Common myeloid progenitor, CD34-positive (primary cell): Measurements from ENCODE around the gene HS6ST1.

ENCODE experiments used
- CTCF ChIA-PET: fragments of 350-600 bp; sonication (Branson Sonifier 250); formaldehyde crosslinking; loops from one replicate; lab custom pipeline; 2021; ENCODE audit warnings: antibody characterized with exemption; lab: Charles Lee
- POLR2A ChIA-PET: fragments of 350-600 bp; sonication (Branson Sonifier 250); formaldehyde crosslinking; loops from one replicate; lab custom pipeline; 2021; ENCODE audit warnings: antibody characterized with exemption; lab: Charles Lee
- DNase-seq, 3 donors: peaks; one replicate each; pipeline versions ENCODE4 v3.0.0 to v3.0.0-alpha.2; 2013
- H3K27ac ChIP-seq, 2 experiments: 1 replicate in 1 of 2; 2 replicates in 1 of 2; pipeline ENCODE4 v1.7.0; 2013; ENCODE audit warnings: inconsistent platforms in 2 of 2, low read length in 2 of 2, mild to moderate bottlenecking in 2 of 2, low read depth in 1 of 2, moderate library complexity in 1 of 2; ENCODE audit not compliant: severe bottlenecking in 2 of 2, insufficient read depth in 1 of 2, poor library complexity in 1 of 2
- H3K27me3 ChIP-seq, 5 experiments: replicated peaks in 2 of 5; 1 replicate in 3 of 5; 2 replicates in 2 of 5; pipeline versions ENCODE4 v1.6.1 to v1.7.0; 2013; ENCODE audit warnings: low read length in 4 of 5, mild to moderate bottlenecking in 2 of 5, moderate library complexity in 2 of 5, inconsistent platforms in 1 of 5; ENCODE audit not compliant: insufficient read depth in 5 of 5, control insufficient read depth in 4 of 5
- H3K36me3 ChIP-seq, 4 experiments: 1 replicate in 2 of 4; 2 replicates in 2 of 4; pipeline versions ENCODE4 v1.6.1 to v1.7.0; 2013; ENCODE audit warnings: low read length in 3 of 4, control low read depth in 1 of 4, mild to moderate bottlenecking in 1 of 4; ENCODE audit not compliant: control insufficient read depth in 4 of 4, insufficient read depth in 4 of 4
- H3K4me1 ChIP-seq, 4 experiments: 1 replicate in 3 of 4; 2 replicates in 1 of 4; pipeline versions ENCODE4 v1.6.1 to v1.7.1; 2013; ENCODE audit warnings: low read length in 3 of 4, mild to moderate bottlenecking in 3 of 4, control low read depth in 1 of 4, inconsistent platforms in 1 of 4, moderate library complexity in 1 of 4; ENCODE audit not compliant: control insufficient read depth in 4 of 4, insufficient read depth in 4 of 4; ENCODE audit errors: control extremely low read depth in 1 of 4
- H3K4me3 ChIP-seq, 7 experiments: 1 replicate in 4 of 7; 2 replicates in 3 of 7; pipeline versions ENCODE4 v1.5.1 to v1.7.0; 2013; ENCODE audit warnings: mild to moderate bottlenecking in 7 of 7, low read length in 6 of 7, moderate library complexity in 6 of 7, inconsistent platforms in 2 of 7, low read depth in 2 of 7, control low read depth in 1 of 7; ENCODE audit not compliant: insufficient read depth in 4 of 7, control insufficient read depth in 1 of 7; ENCODE audit errors: extremely low read depth in 1 of 7
- H3K9me3 ChIP-seq, 5 experiments: 1 replicate in 4 of 5; 2 replicates in 1 of 5; pipeline versions ENCODE4 v1.6.1 to v1.7.1; 2013; ENCODE audit warnings: low read length in 4 of 5, mild to moderate bottlenecking in 2 of 5, inconsistent platforms in 1 of 5, low read depth in 1 of 5, moderate library complexity in 1 of 5; ENCODE audit not compliant: control insufficient read depth in 4 of 5, insufficient read depth in 2 of 5; ENCODE audit errors: control extremely low read depth in 1 of 5
- WGBS: methylation state at CpG from one replicate; pipeline ENCODE4 v1.1.5; 2013; ENCODE audit not compliant: insufficient coverage; 5-methylcytosine and 5-hydroxymethylcytosine counted together

The HS6ST1 gene

DNA sequence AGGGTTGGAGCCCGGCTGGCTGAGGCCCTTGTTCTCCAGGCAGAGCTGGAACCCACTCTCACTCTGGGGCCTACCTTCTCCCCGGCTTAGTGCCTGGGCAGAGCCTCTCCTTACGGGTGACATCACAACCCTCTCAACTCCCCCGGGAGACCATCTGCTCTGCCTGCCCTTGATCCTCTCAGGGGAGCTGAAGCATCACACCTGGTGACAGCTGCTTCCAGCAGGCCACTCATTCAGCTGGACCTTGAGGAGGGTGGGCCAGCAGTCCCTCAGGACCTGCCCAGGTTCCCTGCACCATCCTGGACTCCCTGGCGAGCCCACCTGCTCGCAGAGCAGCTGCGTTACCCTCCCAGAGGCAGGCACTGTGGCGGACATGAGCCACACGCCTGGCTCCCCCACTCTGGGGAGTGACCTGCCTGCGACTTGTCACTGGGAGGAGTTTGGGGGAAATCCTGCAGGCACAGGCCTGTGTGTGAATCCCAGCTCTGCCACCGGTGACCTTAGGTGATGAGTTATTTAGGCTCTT lies 13.1 kb downstream of the HS6ST1 start:
- Histone ChIP-seq H3K36me3 (peaks cover 0 to 87% (median 16%) of the 10 kb centered on the region in 4 experiments), H3K4me3 (no peak overlapping the region), H3K9me3 (no peaks in the 10 kb centered on the region), H3K4me1 (peaks cover 0 to 33% (median 22%) of the 10 kb centered on the region in 4 experiments), H3K27ac (peak overlapping the region in 1 of 2 experiments; percentile 62), H3K27me3 (no peaks in the 10 kb centered on the region)
- no peak for DNase-seq
- 85% methylated on average over 11 of the region's 11 CpGs for WGBS
- ChIA-PET CTCF (interaction anchor here (1.1 to 2.0 kb wide), 7 partner anchors 10 to 215 kb away, joined by 3 to 7 read pairs (median 4); partner anchors contain the start of gene UGGT1), POLR2A (interaction anchor here (1.2 kb wide), 1 partner anchor 8 kb away, joined by 3 read pairs; no protein-coding TSS in a partner anchor)

DNA sequence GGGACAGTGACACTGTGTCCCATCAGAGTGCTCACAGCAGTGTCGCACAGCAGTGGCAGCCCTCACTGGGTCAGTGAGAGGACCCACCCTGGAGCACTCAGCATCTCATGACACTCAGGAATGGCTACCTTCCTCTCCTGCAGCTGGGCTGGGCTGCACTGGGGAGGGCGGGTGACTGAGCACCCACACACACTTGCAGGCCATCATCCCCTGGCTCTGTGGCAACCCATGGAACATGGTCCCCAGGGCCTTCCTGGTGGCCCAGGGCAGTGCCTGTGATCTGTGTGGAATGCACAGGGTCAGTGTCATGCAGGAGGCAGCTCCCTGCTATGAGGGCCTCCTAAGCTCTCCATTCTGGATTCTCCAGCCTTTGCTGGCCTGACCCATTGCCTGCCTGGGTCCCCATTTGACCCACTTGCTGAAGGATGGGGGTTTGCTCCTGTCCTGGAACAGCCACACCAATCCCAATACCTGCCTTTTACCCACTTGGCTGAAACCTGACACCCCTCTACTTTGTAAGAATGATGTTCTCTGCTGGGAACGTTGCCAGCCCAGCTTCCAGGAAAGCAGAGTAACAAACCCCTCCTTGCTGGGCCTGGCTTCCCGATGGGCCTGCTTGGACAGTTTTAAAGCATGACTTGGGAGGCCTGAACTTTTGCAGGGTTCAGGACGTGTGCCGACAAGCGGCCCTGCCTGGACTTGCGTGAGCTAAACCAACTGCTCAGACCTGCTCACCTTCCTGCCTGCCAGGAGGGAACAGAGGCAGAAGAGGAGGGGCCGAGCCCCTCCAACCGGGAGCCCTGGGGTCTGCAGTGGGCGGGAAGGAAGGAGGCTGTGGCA lies 13.7 kb downstream of the HS6ST1 start:
- POLR2A ChIA-PET, result interaction anchor here (1.2 kb wide), 1 partner anchor 8 kb away, joined by 3 read pairs; no protein-coding TSS in a partner anchor
- Histone ChIP-seq H3K4me1 (peaks cover 0 to 33% (median 22%) of the 10 kb centered on the region in 4 experiments), H3K36me3 (peaks cover 0 to 86% (median 14%) of the 10 kb centered on the region in 4 experiments)

DNA sequence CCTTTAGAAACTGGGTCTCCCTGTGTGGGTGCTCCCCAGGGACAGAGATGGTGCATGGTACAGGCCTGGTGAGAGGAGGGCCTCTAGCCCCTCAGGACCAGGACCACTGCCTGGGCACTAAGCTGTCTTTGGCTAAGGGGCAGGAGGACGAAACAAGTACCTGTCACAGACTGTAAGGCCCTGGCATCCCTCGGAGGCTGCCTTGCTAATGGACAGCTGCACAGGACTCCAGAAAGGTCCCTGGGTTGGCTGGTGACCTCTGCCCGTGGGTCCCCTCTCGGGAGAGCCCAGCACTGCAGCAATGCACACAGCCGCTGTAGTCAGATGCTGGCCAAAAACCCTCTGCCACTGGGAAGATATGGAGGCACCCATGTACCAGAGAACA lies 14.3 kb downstream of the HS6ST1 start:
- 95% methylated on average over 4 of the region's 5 CpGs for WGBS
- CTCF ChIA-PET, result interaction anchor here (1.5 to 1.7 kb wide), 2 partner anchors 21 kb away, joined by 4 to 7 read pairs; no protein-coding TSS in a partner anchor
- Histone ChIP-seq H3K36me3 (peaks cover 0 to 86% (median 13%) of the 10 kb centered on the region in 4 experiments), H3K27me3 (no peaks in the 10 kb centered on the region), H3K4me3 (no peak overlapping the region), H3K27ac (no peak overlapping the region), H3K9me3 (no peaks in the 10 kb centered on the region), H3K4me1 (peaks cover 0 to 32% (median 20%) of the 10 kb centered on the region in 4 experiments)
- POLR2A ChIA-PET, result interaction anchor here (1.2 kb wide), 1 partner anchor 9 kb away, joined by 3 read pairs; no protein-coding TSS in a partner anchor
- no peak for DNase-seq

More for the DNA sequence above, 13.7 kb downstream of the HS6ST1 start:
- H3K4me3 ChIP-seq, result no peak overlapping the region
- CTCF ChIA-PET, result interaction anchor here (0.8 to 2.0 kb wide), 7 partner anchors 9 to 214 kb away, joined by 3 to 7 read pairs (median 4); partner anchors contain the start of gene UGGT1
- H3K9me3 ChIP-seq, result no peaks in the 10 kb centered on the region
- H3K27ac ChIP-seq, result peak overlapping the region in 1 of 2 experiments; percentile 62
- H3K27me3 ChIP-seq, result no peaks in the 10 kb centered on the region
- 50% methylated on average over 9 of the region's 11 CpGs for WGBS
- DNase-seq, result no peak

DNA sequence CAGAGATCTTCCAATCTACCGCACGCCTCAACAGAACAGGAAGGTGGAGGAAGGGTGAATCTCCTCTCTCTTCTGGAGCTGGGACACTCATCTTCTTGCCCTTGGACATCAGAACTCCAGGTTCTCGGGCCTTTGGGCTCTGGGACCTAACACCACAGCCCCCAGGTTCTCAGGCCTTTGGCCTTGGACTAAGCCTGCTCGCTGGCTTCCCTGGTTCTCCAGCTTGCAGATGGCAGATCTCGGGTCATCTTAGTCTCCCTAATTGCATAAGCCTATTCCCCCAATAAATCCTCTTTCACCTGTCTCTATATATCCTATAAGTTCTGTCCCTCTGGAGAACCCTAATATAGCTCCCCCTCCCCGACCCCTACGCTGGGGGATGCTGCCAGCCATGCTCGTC lies 14.8 kb downstream of the HS6ST1 start:
- peaks cover 0 to 32% (median 19%) of the 10 kb centered on the region in 4 experiments for H3K4me1 ChIP-seq
- H3K27ac ChIP-seq, result no peak overlapping the region
- 99% methylated on average over 8 of the region's 8 CpGs for WGBS
- ChIA-PET CTCF (interaction anchor here (1.7 kb wide), 1 partner anchor 21 kb away, joined by 4 read pairs; no protein-coding TSS in a partner anchor), POLR2A (no interaction called here)
- H3K4me3 ChIP-seq, result no peak overlapping the region
- no peak for DNase-seq
- H3K27me3 ChIP-seq, result no peaks in the 10 kb centered on the region
- peaks cover 1 to 86% (median 10%) of the 10 kb centered on the region in 4 experiments for H3K36me3 ChIP-seq
- no peaks in the 10 kb centered on the region for H3K9me3 ChIP-seq

DNA sequence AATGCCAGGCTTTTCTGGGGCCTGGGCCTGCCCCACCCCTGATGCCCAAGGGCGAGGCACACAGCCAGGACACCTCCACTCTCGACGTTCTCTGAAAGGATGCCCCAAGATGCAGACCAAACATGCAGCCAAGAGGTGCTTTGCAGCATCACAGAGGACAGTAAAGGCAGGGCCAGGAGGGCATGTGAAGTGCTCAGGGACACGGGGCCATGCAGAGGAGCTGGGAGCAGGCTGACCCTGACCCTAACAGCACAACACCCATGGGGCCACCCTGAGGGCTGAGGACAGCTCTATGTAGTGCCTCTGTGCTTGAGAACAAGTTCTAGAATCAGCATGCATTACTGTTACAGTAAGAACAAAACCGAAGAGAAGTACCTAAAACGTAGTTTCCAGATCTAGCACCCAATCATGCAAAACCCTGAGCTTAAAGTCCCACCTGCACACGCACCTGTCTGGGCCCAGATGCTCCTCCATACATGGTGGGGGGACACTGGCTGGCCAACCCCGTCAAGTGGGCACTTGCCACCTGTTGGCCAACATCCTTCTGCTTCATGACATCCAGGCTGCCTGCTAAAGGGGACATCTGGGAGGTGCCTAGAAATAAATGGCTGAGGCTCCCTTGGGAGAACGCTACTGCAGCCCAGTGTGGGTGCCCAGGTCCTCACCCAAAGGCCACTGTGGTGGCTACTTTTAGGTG lies 15.4 kb downstream of the HS6ST1 start:
- Histone ChIP-seq H3K36me3 (peaks cover 3 to 82% (median 10%) of the 10 kb centered on the region in 4 experiments), H3K4me3 (no peak overlapping the region), H3K4me1 (peaks cover 0 to 26% (median 14%) of the 10 kb centered on the region in 4 experiments), H3K9me3 (no peaks in the 10 kb centered on the region), H3K27ac (no peak overlapping the region), H3K27me3 (no peaks in the 10 kb centered on the region)
- 100% methylated on average over 7 of the region's 9 CpGs for WGBS
- ChIA-PET CTCF (interaction anchor here (1.1 to 1.7 kb wide), 2 partner anchors 11 to 20 kb away, joined by 4 read pairs; no protein-coding TSS in a partner anchor), POLR2A (no interaction called here)
- DNase-seq, result no peak

DNA sequence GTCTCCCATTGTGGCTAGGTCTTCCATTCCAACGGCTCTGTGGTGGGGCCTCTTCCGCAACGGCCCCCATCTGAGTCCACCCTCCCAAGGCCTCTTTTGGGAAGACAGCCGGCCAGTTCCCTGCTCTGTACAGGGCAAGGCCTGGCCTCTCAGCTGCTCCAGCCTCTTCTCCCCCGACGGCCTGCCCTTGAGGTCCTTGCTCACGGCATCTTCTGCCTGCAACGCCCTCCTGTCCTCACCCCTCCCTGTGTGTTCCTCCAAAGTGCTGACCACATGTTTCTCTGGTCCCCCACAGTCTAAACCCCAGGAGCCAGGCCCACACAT lies 16.0 kb downstream of the HS6ST1 start:
- POLR2A ChIA-PET, result no interaction called here
- no peaks in the 10 kb centered on the region for H3K9me3 ChIP-seq
- CTCF ChIA-PET, result interaction anchor here (1.1 to 1.7 kb wide), 2 partner anchors 11 to 19 kb away, joined by 4 read pairs; no protein-coding TSS in a partner anchor
- 74% methylated on average over 8 of the region's 8 CpGs for WGBS
- DNase-seq, result no peak
- peaks cover 3 to 80% (median 10%) of the 10 kb centered on the region in 4 experiments for H3K36me3 ChIP-seq
- H3K4me1 ChIP-seq, result peaks cover 0 to 22% (median 10%) of the 10 kb centered on the region in 4 experiments
- H3K27me3 ChIP-seq, result no peaks in the 10 kb centered on the region
- H3K27ac ChIP-seq, result no peak overlapping the region
- no peak overlapping the region for H3K4me3 ChIP-seq
